Cerebellar cortex (tissue), 1 donor: ENCODE results near the gene CD74.

ENCODE experiments used
- DNase-seq: peaks from one replicate; pipeline ENCODE4 v3.0.0-alpha.2; 2015; ENCODE audit warnings: low spot score

Gene CD74

DNA sequence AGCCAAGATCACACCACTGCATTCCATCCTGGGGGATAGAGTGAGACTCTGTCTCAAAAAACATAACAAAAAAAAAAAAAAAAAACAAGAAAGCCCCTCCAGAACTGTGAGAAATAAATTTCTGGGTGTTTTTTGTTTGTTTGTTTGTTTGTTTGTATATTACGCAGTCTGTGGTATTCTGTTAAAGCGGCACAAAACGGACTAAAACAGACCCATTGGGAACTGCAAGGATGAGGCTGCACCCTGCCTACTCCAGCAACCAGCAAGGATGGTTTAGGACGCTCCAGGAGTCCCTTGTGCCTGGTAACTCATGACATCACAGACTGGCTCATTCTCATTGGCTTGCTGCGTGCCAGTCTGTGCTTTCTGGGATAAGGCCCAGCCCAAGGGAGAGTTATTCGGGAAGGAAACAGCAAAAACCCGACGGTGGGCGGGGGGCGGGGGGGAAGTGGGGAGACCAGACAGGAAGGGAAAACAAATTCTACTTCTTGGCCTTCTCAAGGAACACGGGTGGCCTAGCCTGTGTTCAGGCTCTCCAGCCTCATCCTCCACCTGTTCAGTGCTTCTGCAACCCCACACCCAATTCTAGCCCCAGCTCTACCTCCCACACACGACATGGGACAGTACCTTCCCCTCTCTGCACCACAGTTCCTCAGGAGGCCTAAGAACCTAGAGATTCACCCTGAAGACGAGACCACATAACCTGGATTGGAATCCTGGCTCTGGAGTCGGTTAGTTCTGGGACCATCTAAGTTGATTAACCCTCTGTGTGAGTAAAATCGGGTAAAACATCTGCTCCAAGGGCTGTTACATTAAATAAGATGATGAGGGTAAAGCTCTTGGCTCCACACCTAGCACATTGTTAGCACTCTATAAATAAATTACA lies 2.8 kb downstream of the CD74 start:
- peak; percentile 97 for DNase-seq

DNA sequence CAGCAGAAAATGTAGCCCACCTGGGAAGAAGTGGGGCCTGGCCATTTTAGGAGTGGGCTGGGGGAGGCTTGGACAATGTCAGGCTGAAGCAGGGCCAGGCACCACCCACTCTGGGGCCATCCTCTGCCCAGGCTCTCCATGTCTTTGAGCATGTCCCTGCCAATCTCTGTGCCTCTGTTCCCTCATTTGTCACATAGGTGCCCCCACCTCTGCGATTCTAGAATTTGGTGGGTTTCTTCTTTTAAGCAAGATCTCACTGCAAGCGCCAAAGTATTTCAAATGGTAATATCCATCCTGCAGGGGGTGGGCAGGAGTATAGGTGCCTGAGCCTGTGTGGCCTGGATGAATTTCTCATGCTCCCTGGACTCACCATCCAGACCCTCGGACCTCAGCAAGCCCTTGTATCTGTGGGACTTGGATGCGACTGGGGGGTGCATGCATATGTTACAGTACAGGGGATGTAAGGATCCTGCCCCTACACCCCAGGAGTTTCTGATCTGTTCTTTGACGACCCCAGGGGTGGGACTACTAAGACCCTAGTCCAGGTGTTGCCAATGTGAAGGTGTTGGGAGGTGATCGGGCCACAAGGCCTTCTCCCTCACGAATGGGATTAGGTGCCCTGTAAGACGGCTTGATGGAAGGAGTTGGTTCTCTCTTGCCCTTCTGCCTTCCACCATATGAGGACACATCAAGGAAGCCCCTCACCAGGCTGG lies 4.3 kb downstream of the CD74 start:
- DNase-seq: no peak

- DNase-seq: no peak
Observed at GRCh38 chr5:150407096-150407720, 5.5 kb downstream of the CD74 start.

GRCh38 chr5:150406723-150407095 lies 6.0 kb downstream of the CD74 start:
- DNase-seq: no peak

DNA sequence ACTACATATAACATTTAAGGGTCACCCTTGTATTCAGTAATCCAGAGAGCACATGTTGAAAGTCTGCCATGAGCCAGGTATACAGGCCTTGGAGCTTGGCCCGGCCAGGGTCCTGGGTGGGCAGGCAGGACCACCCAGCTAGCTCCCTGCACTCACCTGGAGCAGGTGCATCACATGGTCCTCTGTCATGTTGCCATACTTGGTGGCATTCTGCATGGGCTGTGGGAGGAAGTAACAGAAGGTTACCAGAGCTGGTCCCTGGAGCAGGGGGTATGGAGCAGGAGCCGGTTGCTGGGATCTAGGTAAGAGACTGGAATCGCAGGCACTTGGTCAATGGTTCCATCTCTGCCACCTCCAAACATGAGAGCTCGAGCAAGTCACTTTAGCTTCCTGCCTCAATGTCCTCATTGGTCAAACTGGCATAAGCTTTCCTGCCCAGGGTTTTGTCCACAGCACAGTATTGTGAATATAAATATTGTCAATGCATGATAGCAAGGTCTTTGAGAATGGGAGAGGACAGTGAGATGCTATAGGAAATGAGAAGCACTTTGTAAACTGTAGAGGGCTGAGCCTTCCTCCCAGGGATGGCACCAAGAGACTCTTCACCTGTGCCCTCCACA lies 6.5 kb downstream of the CD74 start:
- no peak for DNase-seq

- no peak for DNase-seq
Observed at GRCh38 chr5:150404941-150405816, 7.5 kb downstream of the CD74 start.

- no peak for DNase-seq
Observed at GRCh38 chr5:150404535-150404934, 8.2 kb downstream of the CD74 start.

- no peak for DNase-seq
Observed at GRCh38 chr5:150404121-150404520, 8.6 kb downstream of the CD74 start.

DNA sequence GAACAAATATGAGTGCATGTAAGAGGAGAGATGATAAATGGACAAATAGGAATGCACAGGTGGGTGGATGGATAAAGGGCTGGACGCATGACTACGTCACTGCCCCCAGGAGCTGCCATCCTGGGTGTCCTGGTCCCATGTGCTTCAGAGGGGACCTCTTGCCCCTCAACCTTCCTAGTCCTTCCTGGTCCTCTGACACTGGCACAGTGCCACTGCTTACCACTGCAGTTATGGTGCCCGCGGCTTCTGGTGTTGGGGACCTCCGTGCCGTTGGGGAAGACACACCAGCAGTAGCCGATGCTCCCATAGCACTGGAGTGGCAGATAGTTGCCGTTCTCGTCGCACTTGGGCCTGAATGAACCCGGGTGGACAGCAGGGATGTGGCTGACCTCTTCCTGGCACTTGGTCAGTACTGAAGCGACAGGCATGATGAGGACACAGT lies 9.8 kb downstream of the CD74 start:
- no peak for DNase-seq

GRCh38 chr5:150402229-150402773 lies 10.4 kb downstream of the CD74 start:
- DNase-seq: no peak

DNA sequence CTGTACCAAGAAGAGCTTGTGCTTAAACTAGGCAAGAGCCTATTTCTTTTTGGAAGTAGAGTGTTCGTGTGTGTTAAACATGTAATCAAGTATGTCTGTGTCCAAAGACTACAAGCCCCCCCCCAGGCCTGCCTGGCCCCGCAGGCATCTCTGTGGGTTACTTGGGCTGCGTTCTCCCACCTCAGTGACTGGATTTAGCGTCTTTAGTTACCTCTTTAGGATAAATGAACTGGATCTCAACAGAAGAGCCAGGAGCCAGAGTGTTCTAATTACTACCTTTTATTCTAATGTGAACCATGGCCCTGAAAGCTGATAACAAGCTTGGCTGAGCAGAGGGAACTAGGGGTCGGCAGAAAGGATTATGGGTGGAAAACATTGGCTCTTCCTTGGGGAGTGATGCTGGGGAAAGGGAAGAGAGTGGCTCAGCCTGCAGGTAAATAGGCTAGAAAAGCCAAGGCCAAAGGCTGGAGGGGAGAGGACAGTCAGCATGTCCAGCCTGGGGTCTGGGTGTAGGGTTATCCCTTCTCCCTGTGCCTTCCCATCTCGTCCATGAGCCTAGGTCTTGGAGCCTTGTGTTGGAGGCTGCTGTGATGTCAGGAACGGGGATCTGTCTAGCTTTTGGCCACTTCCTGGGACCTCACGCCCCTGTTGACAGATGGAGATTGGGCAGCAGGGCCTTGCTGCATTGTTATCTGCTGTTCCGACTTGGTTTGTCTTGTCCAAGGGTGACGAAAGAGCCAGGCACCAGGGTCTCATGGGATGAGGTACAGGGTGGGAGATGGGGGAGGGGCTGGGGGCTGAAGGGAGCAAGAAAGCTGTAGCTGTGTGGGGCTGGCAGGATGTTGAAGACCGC lies 11.1 kb downstream of the CD74 start:
- no peak for DNase-seq

- peak; percentile 36 for DNase-seq
Observed at GRCh38 chr5:150401076-150401375, 11.7 kb downstream of the CD74 start.

- no peak for DNase-seq
Observed at GRCh38 chr5:150400316-150401075, 12.2 kb downstream of the CD74 start.

DNA sequence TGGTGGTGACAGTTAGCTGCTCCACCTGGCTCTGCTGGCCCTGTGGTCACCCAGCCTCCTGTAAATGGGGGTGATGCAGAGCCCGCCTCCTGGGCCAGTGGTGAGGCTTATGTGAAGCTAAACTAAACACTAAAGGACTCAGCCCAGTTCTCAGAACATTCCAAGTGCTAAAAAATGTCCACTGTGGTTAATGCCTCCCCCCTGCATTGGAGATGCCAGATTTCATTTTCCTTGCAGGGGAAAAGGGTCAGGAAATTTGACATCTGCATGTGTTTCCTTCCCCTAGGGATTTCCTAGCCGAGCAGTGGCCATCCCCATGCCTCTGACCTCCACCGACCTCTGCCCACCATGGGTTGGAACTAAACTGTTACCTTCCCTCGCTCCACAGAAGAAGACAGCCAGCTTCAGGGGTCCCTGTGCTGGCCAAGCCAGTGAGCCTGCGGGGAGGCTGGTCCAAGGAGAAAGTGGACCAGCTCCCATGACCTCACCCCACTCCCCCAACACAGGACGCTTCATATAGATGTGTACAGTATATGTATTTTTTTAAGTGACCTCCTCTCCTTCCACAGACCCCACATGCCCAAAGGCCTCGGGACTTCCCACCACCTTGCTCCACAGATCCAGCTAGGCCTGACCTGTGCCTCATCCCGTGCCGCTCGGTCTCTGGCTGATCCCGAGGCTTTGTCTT lies 13.0 kb downstream of the CD74 start:
- DNase-seq: no peak

GRCh38 chr5:150398722-150399523 lies 13.8 kb downstream of the CD74 start:
- peak; percentile 45 for DNase-seq

- DNase-seq: no peak
Observed at GRCh38 chr5:150397782-150398721, 14.7 kb downstream of the CD74 start.
